Astrocyte (in vitro differentiated cells and primary cell): ENCODE results near the gene TTC8. TPM values are rescaled to one million over a fixed set of nuclear protein-coding genes. Genes with fewer than 3 reads are reported as not detected.

ENCODE experiments used
- DNase-seq: peaks from one replicate; pipeline ENCODE4 v3.0.0-alpha.2; 2010; ENCODE audit warnings: low read depth
- FAIRE-seq: peaks from 2 replicates; lab custom pipeline; 2011; peaks lifted over from hg19 to GRCh38; lab: Jason Lieb, UNC
- H2AFZ ChIP-seq: 2 replicates; pipeline ENCODE4 v1.6.0; 2012; ENCODE audit warnings: low read depth, low read length, inconsistent platforms
- H3K27ac ChIP-seq: 2 replicates; pipeline ENCODE4 v1.5.1; 2011; ENCODE audit warnings: low read depth, low read length, inconsistent platforms
- H3K27me3 ChIP-seq: 2 replicates; pipeline ENCODE4 v1.6.0; 2011; ENCODE audit warnings: low read length, inconsistent platforms; ENCODE audit not compliant: insufficient read depth
- H3K36me3 ChIP-seq: 2 replicates; pipeline ENCODE4 v1.5.1; 2011; ENCODE audit warnings: low read length, inconsistent platforms; ENCODE audit not compliant: insufficient read depth
- H3K4me1 ChIP-seq: 2 replicates; pipeline ENCODE4 v1.5.1; 2011; ENCODE audit warnings: low read length, inconsistent platforms; ENCODE audit not compliant: insufficient read depth
- H3K4me2 ChIP-seq: 2 replicates; pipeline ENCODE4 v1.6.0; 2012; ENCODE audit warnings: low read length, inconsistent platforms
- H3K4me3 ChIP-seq: 2 replicates; pipeline ENCODE4 v1.5.1; 2011; ENCODE audit warnings: low read depth, mild to moderate bottlenecking, low read length, inconsistent platforms; ENCODE audit not compliant: insufficient read depth
- H3K79me2 ChIP-seq: 2 replicates; pipeline ENCODE4 v1.6.0; 2012; ENCODE audit warnings: mild to moderate bottlenecking, low read length, inconsistent platforms; ENCODE audit not compliant: insufficient read depth
- H3K9ac ChIP-seq: 2 replicates; pipeline ENCODE4 v1.6.0; 2012; ENCODE audit warnings: mild to moderate bottlenecking, low read length, inconsistent platforms
- H3K9me3 ChIP-seq: 2 replicates; pipeline ENCODE4 v1.5.1; 2012; ENCODE audit warnings: low read depth, mild to moderate bottlenecking, low read length, inconsistent platforms; ENCODE audit not compliant: insufficient read depth
- H4K20me1 ChIP-seq: 2 replicates; pipeline ENCODE4 v1.6.0; 2012; ENCODE audit warnings: low read length, inconsistent platforms; ENCODE audit not compliant: insufficient read depth
- H3K27ac Mint-ChIP-seq: one replicate; pipeline ENCODE4 v1.8.0; 2021; ENCODE audit warnings: mild to moderate bottlenecking, mixed read lengths; ENCODE audit not compliant: unreplicated experiment
- H3K27me3 Mint-ChIP-seq: one replicate; pipeline ENCODE4 v1.8.0; 2021; ENCODE audit warnings: low read depth, mixed read lengths; ENCODE audit not compliant: unreplicated experiment
- H3K36me3 Mint-ChIP-seq: one replicate; pipeline ENCODE4 v1.8.0; 2021; ENCODE audit warnings: low read depth, mixed read lengths; ENCODE audit not compliant: unreplicated experiment
- H3K4me1 Mint-ChIP-seq: one replicate; pipeline ENCODE4 v1.8.0; 2021; ENCODE audit warnings: low read depth, mixed read lengths; ENCODE audit not compliant: unreplicated experiment
- H3K4me3 Mint-ChIP-seq: one replicate; pipeline ENCODE4 v1.8.0; 2021; ENCODE audit warnings: mild to moderate bottlenecking, moderate library complexity, mixed read lengths; ENCODE audit not compliant: unreplicated experiment
- H3K9me3 Mint-ChIP-seq: one replicate; pipeline ENCODE4 v1.8.0; 2021; ENCODE audit warnings: mild to moderate bottlenecking, mixed read lengths; ENCODE audit not compliant: unreplicated experiment
- CTCF ChIP-seq: IDR thresholded peaks from 2 replicates; pipeline ENCODE4 v1.5.1; 2011; ENCODE audit warnings: low read depth, mild to moderate bottlenecking, inconsistent platforms, low read length, moderate library complexity; ENCODE audit not compliant: insufficient read depth
- EZH2 ChIP-seq: IDR thresholded peaks from 2 replicates; pipeline ENCODE4 v1.6.1; 2012; ENCODE audit warnings: mild to moderate bottlenecking, low read length, inconsistent platforms; ENCODE audit not compliant: insufficient read depth
- total RNA-seq: library from RNA; stranded (reverse); gene quantifications from 2 replicates; pipeline ENCODE4 v1.2.1, GENCODE V29; 2021

TTC8 gene
- total RNA-seq, 1 donor from 2014 or later, result 23.7 TPM

- Mint-ChIP-seq H3K27ac (no peak overlapping the region), H3K36me3 (no peaks in the 10 kb centered on the region), H3K9me3 (no peaks in the 10 kb centered on the region), H3K4me1 (peaks cover 5% of the 10 kb centered on the region), H3K4me3 (no peak overlapping the region), H3K27me3 (peaks cover 12% of the 10 kb centered on the region)
- H3K27ac ChIP-seq, result no peak overlapping the region
- TF ChIP-seq CTCF, result no peak
- no peak for TF ChIP-seq EZH2
- no peaks in the 10 kb centered on the region for H3K27me3 ChIP-seq
- FAIRE-seq (no peak), DNase-seq (no peak)
- peaks cover 7% of the 10 kb centered on the region for H3K4me1 ChIP-seq
- H3K4me3 ChIP-seq, result no peak overlapping the region
- H2AFZ ChIP-seq, result no peak overlapping the region
- no peaks in the 10 kb centered on the region for H3K36me3 ChIP-seq
- H3K4me2 ChIP-seq, result no peak overlapping the region
- H4K20me1 ChIP-seq, result no peaks in the 10 kb centered on the region
- H3K9ac ChIP-seq, result no peak overlapping the region
- peaks cover 7% of the 10 kb centered on the region for H3K79me2 ChIP-seq
- H3K9me3 ChIP-seq, result no peaks in the 10 kb centered on the region
These were observed 2.6 kb upstream of the TTC8 start for GRCh38 chr14:88821888-88822287.

- peak overlapping the region; percentile 95 for H3K4me2 ChIP-seq
- peaks cover 5% of the 10 kb centered on the region for H3K27me3 Mint-ChIP-seq
- TF ChIP-seq CTCF (no peak), EZH2 (no peak)
- H4K20me1 ChIP-seq, result no peaks in the 10 kb centered on the region
- H3K4me3 ChIP-seq, result peak overlapping the region; percentile 75
- DNase-seq (no peak), FAIRE-seq (no peak)
- H3K27me3 ChIP-seq, result no peaks in the 10 kb centered on the region
- H3K36me3 ChIP-seq, result no peaks in the 10 kb centered on the region
- peaks cover 5% of the 10 kb centered on the region for H3K4me1 Mint-ChIP-seq
- H3K4me3 Mint-ChIP-seq, result peak overlapping the region; percentile 89
- peak overlapping the region; percentile 97 for H2AFZ ChIP-seq
- H3K4me1 ChIP-seq, result peaks cover 7% of the 10 kb centered on the region
- H3K27ac ChIP-seq, result peak overlapping the region; percentile 91
- H3K9me3 Mint-ChIP-seq, result no peaks in the 10 kb centered on the region
- no peaks in the 10 kb centered on the region for H3K36me3 Mint-ChIP-seq
- H3K9ac ChIP-seq, result peak overlapping the region; percentile 88
- H3K9me3 ChIP-seq, result no peaks in the 10 kb centered on the region
- H3K27ac Mint-ChIP-seq, result peak overlapping the region; percentile 97
- peaks cover 22% of the 10 kb centered on the region for H3K79me2 ChIP-seq
These were observed 510 bp upstream of the TTC8 start for GRCh38 chr14:88823968-88824313.

- Histone ChIP-seq H3K27ac (peak overlapping the region; percentile 91), H3K36me3 (no peaks in the 10 kb centered on the region), H4K20me1 (no peaks in the 10 kb centered on the region), H3K4me3 (peak overlapping the region; percentile 75), H3K4me2 (peak overlapping the region; percentile 95), H3K4me1 (peaks cover 7% of the 10 kb centered on the region), H3K9me3 (no peaks in the 10 kb centered on the region), H2AFZ (peak overlapping the region; percentile 97), H3K79me2 (peaks cover 22% of the 10 kb centered on the region), H3K9ac (peak overlapping the region; percentile 88), H3K27me3 (no peaks in the 10 kb centered on the region)
- Mint-ChIP-seq H3K4me1 (peaks cover 7% of the 10 kb centered on the region), H3K27me3 (no peaks in the 10 kb centered on the region), H3K27ac (peak overlapping the region; percentile 86), H3K4me3 (peak overlapping the region; percentile 89), H3K36me3 (no peaks in the 10 kb centered on the region), H3K9me3 (no peaks in the 10 kb centered on the region)
- DNase-seq, result peak; percentile 25
- TF ChIP-seq EZH2, result no peak
- TF ChIP-seq CTCF, result no peak
- no peak for FAIRE-seq
These were observed 617 bp downstream of the TTC8 start for GRCh38 chr14:88825078-88825458.
